GM23338 (cell line): ENCODE measurements around the gene LTBR. TPM values are rescaled to one million over a fixed set of nuclear protein-coding genes. Genes with fewer than 3 reads are reported as not detected.

Source experiments
- EZH2phosphoT487 ChIP-seq: fragments of 200-600 bp; sonication (generic); IDR thresholded peaks from one replicate; pipeline ENCODE4 v1.8.1; 2018; ENCODE audit warnings: antibody characterized with exemption; ENCODE audit not compliant: unreplicated experiment
- JUNB ChIP-seq: IDR thresholded peaks from one replicate; pipeline ENCODE4 v1.6.1; 2016; ENCODE audit warnings: antibody characterized with exemption; ENCODE audit not compliant: unreplicated experiment
- NANOG ChIP-seq: IDR thresholded peaks from 2 replicates; pipeline ENCODE4 v1.6.1; 2016; ENCODE audit warnings: antibody characterized with exemption, borderline replicate concordance
- POLR2AphosphoS5 ChIP-seq: IDR thresholded peaks from 2 replicates; pipeline ENCODE4 v1.6.1; 2016; ENCODE audit warnings: antibody characterized with exemption, low read depth
- ZNF114 ChIP-seq: fragments of 250-450 bp; sonication (Bioruptor Pico); IDR thresholded peaks from 2 replicates; pipeline ENCODE4 v1.5.0; 2020; ENCODE audit warnings: mild to moderate bottlenecking, moderate library complexity
- ZNF331 ChIP-seq: fragments of 250-450 bp; sonication (Bioruptor Pico); IDR thresholded peaks from 2 replicates; pipeline ENCODE4 v1.5.0; 2020; ENCODE audit warnings: low read depth, mild to moderate bottlenecking, moderate library complexity
- polyA plus RNA-seq: library from polyadenylated mRNA; unstranded; fragments of >200 nt; fragmentation: Nextera tagmentation; extraction: Ambion mirVana; gene quantifications from 2 replicates; pipeline ENCODE4 v1.2.1, GENCODE V29; 2016
- total RNA-seq: library from RNA; depleted of rRNA; stranded (reverse); fragments of >200 nt; shearing (Covaris generic); gene quantifications from 2 replicates; pipeline ENCODE4 v1.2.3, GENCODE V29; 2014
- TF ChIP-seq, protein P1 (sequence below): fragments of 250-450 bp; sonication (Bioruptor Pico); IDR thresholded peaks from 2 replicates; pipeline ENCODE4 v1.5.0; 2020; ENCODE audit warnings: mild to moderate bottlenecking, moderate library complexity
- TF ChIP-seq, protein P2 (sequence below), 2 experiments: fragments of 200-600 bp in 1 of 2; sonication (generic) in 1 of 2; conservative IDR thresholded peaks; 2 replicates each; pipeline versions ENCODE4 v1.5.1 to v1.6.1; 2016 to 2017; ENCODE audit warnings: antibody characterized with exemption in 2 of 2, low read depth in 2 of 2, mild to moderate bottlenecking in 2 of 2, moderate library complexity in 1 of 2

Gene LTBR
- total and polyA plus RNA-seq, 2 experiments from 2014 or later, result 6.1 to 6.8 TPM

DNA sequence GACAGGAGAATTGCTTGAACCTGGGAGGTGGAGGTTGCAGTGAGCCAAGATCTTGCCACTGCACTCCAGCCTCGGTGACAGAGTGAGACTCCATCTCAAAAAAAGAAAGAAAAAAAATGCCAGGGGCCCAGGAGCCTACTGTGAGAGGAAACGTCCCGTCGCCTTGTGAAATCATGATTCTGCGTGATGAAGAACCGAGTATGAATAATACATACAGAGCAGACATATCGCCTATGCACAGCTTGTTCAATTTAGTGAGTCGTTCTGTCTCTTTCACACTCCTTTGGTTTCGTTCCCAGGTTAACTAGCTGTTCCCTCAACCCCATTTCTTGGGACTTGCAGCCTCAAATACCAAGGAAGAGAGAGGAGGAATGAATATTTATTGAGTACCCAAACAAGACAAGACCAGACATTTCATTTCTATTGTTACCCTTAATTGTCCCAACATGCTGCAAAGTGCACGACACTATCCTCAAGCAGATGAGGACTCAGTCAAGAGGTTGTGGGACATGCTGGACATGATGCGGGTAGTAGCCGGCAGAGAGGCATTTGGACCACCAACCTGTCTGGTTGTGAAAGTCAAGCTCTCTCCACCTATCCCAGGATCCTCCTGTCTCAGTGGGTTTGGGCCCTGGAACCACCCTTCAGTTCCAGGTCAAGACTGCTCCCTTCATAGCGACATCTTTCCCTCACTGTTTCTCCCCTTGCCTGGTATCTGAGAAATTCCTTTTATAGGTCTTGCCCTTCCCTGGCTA, 52.2 kb downstream of the LTBR start (continued):
- TF ChIP-seq, protein P1, sequence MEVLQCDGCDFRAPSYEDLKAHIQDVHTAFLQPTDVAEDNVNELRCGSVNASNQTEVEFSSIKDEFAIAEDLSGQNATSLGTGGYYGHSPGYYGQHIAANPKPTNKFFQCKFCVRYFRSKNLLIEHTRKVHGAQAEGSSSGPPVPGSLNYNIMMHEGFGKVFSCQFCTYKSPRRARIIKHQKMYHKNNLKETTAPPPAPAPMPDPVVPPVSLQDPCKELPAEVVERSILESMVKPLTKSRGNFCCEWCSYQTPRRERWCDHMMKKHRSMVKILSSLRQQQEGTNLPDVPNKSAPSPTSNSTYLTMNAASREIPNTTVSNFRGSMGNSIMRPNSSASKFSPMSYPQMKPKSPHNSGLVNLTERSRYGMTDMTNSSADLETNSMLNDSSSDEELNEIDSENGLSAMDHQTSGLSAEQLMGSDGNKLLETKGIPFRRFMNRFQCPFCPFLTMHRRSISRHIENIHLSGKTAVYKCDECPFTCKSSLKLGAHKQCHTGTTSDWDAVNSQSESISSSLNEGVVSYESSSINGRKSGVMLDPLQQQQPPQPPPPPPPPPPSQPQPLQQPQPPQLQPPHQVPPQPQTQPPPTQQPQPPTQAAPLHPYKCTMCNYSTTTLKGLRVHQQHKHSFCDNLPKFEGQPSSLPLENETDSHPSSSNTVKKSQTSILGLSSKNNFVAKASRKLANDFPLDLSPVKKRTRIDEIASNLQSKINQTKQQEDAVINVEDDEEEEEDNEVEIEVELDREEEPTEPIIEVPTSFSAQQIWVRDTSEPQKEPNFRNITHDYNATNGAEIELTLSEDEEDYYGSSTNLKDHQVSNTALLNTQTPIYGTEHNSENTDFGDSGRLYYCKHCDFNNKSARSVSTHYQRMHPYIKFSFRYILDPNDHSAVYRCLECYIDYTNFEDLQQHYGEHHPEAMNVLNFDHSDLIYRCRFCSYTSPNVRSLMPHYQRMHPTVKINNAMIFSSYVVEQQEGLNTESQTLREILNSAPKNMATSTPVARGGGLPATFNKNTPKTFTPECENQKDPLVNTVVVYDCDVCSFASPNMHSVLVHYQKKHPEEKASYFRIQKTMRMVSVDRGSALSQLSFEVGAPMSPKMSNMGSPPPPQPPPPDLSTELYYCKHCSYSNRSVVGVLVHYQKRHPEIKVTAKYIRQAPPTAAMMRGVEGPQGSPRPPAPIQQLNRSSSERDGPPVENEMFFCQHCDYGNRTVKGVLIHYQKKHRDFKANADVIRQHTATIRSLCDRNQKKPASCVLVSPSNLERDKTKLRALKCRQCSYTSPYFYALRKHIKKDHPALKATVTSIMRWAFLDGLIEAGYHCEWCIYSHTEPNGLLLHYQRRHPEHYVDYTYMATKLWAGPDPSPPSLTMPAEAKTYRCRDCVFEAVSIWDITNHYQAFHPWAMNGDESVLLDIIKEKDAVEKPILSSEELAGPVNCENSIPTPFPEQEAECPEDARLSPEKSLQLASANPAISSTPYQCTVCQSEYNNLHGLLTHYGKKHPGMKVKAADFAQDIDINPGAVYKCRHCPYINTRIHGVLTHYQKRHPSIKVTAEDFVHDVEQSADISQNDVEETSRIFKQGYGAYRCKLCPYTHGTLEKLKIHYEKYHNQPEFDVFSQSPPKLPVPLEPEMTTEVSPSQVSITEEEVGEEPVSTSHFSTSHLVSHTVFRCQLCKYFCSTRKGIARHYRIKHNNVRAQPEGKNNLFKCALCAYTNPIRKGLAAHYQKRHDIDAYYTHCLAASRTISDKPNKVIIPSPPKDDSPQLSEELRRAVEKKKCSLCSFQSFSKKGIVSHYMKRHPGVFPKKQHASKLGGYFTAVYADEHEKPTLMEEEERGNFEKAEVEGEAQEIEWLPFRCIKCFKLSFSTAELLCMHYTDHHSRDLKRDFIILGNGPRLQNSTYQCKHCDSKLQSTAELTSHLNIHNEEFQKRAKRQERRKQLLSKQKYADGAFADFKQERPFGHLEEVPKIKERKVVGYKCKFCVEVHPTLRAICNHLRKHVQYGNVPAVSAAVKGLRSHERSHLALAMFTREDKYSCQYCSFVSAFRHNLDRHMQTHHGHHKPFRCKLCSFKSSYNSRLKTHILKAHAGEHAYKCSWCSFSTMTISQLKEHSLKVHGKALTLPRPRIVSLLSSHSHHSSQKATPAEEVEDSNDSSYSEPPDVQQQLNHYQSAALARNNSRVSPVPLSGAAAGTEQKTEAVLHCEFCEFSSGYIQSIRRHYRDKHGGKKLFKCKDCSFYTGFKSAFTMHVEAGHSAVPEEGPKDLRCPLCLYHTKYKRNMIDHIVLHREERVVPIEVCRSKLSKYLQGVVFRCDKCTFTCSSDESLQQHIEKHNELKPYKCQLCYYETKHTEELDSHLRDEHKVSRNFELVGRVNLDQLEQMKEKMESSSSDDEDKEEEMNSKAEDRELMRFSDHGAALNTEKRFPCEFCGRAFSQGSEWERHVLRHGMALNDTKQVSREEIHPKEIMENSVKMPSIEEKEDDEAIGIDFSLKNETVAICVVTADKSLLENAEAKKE (CRISPR knock-in tag), result no peak
- TF ChIP-seq EZH2phosphoT487 (no peak), JUNB (no peak), ZNF114 (CRISPR knock-in tag) (no peak), NANOG (no peak), ZNF331 (CRISPR knock-in tag) (no peak), POLR2AphosphoS5 (no peak)
- TF ChIP-seq, protein P2, sequence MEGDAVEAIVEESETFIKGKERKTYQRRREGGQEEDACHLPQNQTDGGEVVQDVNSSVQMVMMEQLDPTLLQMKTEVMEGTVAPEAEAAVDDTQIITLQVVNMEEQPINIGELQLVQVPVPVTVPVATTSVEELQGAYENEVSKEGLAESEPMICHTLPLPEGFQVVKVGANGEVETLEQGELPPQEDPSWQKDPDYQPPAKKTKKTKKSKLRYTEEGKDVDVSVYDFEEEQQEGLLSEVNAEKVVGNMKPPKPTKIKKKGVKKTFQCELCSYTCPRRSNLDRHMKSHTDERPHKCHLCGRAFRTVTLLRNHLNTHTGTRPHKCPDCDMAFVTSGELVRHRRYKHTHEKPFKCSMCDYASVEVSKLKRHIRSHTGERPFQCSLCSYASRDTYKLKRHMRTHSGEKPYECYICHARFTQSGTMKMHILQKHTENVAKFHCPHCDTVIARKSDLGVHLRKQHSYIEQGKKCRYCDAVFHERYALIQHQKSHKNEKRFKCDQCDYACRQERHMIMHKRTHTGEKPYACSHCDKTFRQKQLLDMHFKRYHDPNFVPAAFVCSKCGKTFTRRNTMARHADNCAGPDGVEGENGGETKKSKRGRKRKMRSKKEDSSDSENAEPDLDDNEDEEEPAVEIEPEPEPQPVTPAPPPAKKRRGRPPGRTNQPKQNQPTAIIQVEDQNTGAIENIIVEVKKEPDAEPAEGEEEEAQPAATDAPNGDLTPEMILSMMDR (conservative IDR thresholded peaks at IDR 0.05; ENCODE audit: low read depth in 2 of 2), result no peak
